Stimulated activated CD4-positive, alpha-beta T cell treated with anti-CD3 and anti-CD28 coated beads, TNF-alpha, amount 100 ng/mL, for 1 hour (primary cell): Measurements from ENCODE around the gene KCTD4.
"Not testable (repeated sequence)": the region's sequence is repeated elsewhere in the genome, so short reads cannot be mapped to it uniquely, and the experiment has no call there.

Experiments used
- DNase-seq, 3 donors: peaks; one replicate each; pipeline ENCODE4 v3.0.0-alpha.2; 2020; ENCODE audit warnings: low read depth in 3 of 3, low spot score in 1 of 3

Gene KCTD4

GRCh38 chr13:45216193-45216592 is 15.3 kb upstream of the KCTD4 start:
- no peak for DNase-seq

GRCh38 chr13:45215392-45216077 is 14.7 kb upstream of the KCTD4 start:
- DNase-seq = no peak

- no peak for DNase-seq
Measured at GRCh38 chr13:45209229-45209628, 8.4 kb upstream of the KCTD4 start.

- DNase-seq = no peak
Measured at GRCh38 chr13:45208132-45208531, 7.3 kb upstream of the KCTD4 start.

- no peak for DNase-seq
Measured at GRCh38 chr13:45207319-45207718, 6.5 kb upstream of the KCTD4 start.

GRCh38 chr13:45206340-45206739 is 5.5 kb upstream of the KCTD4 start:
- DNase-seq = no peak

GRCh38 chr13:45205124-45205523 is 4.3 kb upstream of the KCTD4 start:
- no peak for DNase-seq

GRCh38 chr13:45199711-45200110 is 1.1 kb downstream of the KCTD4 start:
- DNase-seq = no peak

- DNase-seq = no peak
Measured at GRCh38 chr13:45198924-45199323, 1.9 kb downstream of the KCTD4 start.

- DNase-seq = no peak
Measured at GRCh38 chr13:45198041-45198440, 2.8 kb downstream of the KCTD4 start.

- no peak for DNase-seq
Measured at GRCh38 chr13:45196622-45197021, 4.2 kb downstream of the KCTD4 start.

- DNase-seq = no peak
Measured at GRCh38 chr13:45196096-45196495, 4.7 kb downstream of the KCTD4 start.

- DNase-seq = no peak
Measured at GRCh38 chr13:45195421-45195820, 5.4 kb downstream of the KCTD4 start.

- DNase-seq = no peak
Measured at GRCh38 chr13:45194081-45194939, 6.5 kb downstream of the KCTD4 start.

GRCh38 chr13:45191874-45192273 is 9.0 kb downstream of the KCTD4 start:
- no peak for DNase-seq

- DNase-seq = not testable (repeated sequence)
Measured at GRCh38 chr13:45189511-45189910, 11.3 kb downstream of the KCTD4 start.

- DNase-seq = not testable (repeated sequence)
Measured at GRCh38 chr13:45189077-45189476, 11.8 kb downstream of the KCTD4 start.

GRCh38 chr13:45185286-45185685 is 15.6 kb downstream of the KCTD4 start:
- DNase-seq = no peak

- no peak for DNase-seq
Measured at GRCh38 chr13:45184693-45185092, 16.2 kb downstream of the KCTD4 start.

- DNase-seq = no peak
Measured at GRCh38 chr13:45180713-45181601, 19.9 kb downstream of the KCTD4 start.

GRCh38 chr13:45180303-45180702 is 20.5 kb downstream of the KCTD4 start:
- DNase-seq = no peak

GRCh38 chr13:45179428-45179827 is 21.4 kb downstream of the KCTD4 start:
- DNase-seq = no peak
